Lower leg skin (tissue), 4 donors: ENCODE measurements around the gene CRHR2. TPM values are rescaled to one million over a fixed set of nuclear protein-coding genes. Genes with fewer than 3 reads are reported as not detected.
A peak's percentile ranks its signal among the peaks of the same experiment; 100 is the strongest.

ENCODE experiments used
- DNase-seq, 2 donors: peaks; one replicate each; pipeline ENCODE4 v3.0.0-alpha.2; 2019; ENCODE audit warnings: low spot score in 2 of 2
- H3K4me3 ChIP-seq: fragments of 200-600 bp; sonication (generic); 2 replicates; pipeline ENCODE4 v1.5.1; 2017; ENCODE audit warnings: mild to moderate bottlenecking, low read depth; ENCODE audit not compliant: poor library complexity, severe bottlenecking
- POLR2A ChIP-seq, 2 donors: fragments of 450-650 bp; IDR thresholded peaks; one replicate each; pipeline ENCODE4 v1.6.1; 2016 to 2017; ENCODE audit warnings: antibody characterized with exemption in 2 of 2, mild to moderate bottlenecking in 1 of 2, moderate library complexity in 1 of 2
- WGBS, 2 donors: methylation state at CpG; one replicate each; pipeline ENCODE4 v1.1.5; 2018; 5-methylcytosine and 5-hydroxymethylcytosine counted together
- intact Hi-C: fragments of 100-400 bp; cut with DNase I; formaldehyde crosslinking; loops from one replicate; pipeline ENCODE4 v1.15.0; 2023; ENCODE audit warnings: low total_unique reads
- total RNA-seq, 4 donors: library from RNA; depleted of rRNA; stranded (reverse); fragments of >200 nt; gene quantifications; one replicate each; pipeline ENCODE4 v1.1.0, GENCODE V29; 2016
- TF ChIP-seq, protein P1 (sequence below), 3 donors: fragments of 450-650 bp; IDR thresholded peaks; one replicate each; pipeline ENCODE4 v1.5.1; 2016; ENCODE audit warnings: antibody characterized with exemption in 3 of 3, mild to moderate bottlenecking in 3 of 3, moderate library complexity in 2 of 3

The CRHR2 gene
- total RNA-seq, 4 donors from 2014 or later: 0.45 TPM; not detected in 3

DNA sequence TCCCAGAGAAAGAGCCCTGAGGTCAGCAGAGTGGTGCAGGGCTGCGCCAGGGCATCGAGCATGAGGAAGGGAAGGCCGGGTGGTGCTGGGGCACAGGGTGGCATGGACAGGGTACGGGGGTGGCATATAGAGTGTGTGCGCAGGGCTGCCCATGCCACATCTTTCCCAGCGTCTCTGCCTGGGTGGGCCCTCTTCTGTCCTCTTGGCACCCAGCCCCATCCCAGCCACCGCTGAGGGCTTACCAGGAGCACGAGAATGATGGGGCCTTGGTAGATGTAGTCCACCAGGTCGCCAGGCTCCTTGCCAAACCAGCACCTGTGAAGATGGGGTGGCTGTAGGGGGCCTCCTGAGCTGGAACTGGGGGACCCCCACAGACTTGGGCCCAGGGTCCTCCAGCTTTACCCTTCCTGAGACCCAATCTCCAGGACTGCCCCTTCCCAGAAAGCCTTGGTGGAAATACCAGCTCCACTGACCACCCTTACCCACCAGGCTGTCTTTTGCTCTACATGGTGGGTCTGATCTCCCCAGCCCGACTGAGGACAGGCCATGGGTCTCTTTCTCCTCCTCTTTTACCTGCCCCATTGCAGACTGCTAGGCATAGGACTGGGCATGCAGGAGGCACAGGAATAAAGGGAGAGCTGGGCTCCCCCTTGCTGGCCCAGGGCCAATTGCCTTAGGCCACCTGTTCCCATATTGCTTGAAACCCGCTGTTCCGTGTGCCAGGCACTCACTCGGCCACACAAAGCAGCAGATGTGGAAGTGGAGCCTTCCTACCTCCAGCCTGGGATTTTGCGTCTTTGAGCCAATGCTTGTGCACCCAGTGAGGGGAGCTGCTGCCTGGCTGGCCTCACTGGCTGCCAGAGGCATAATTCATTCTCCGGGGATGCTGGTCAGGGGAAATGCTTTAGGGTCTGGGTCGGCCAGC lies 21.7 kb downstream of the CRHR2 start:
- intact Hi-C loops: no loop called here
- TF ChIP-seq, protein P1, sequence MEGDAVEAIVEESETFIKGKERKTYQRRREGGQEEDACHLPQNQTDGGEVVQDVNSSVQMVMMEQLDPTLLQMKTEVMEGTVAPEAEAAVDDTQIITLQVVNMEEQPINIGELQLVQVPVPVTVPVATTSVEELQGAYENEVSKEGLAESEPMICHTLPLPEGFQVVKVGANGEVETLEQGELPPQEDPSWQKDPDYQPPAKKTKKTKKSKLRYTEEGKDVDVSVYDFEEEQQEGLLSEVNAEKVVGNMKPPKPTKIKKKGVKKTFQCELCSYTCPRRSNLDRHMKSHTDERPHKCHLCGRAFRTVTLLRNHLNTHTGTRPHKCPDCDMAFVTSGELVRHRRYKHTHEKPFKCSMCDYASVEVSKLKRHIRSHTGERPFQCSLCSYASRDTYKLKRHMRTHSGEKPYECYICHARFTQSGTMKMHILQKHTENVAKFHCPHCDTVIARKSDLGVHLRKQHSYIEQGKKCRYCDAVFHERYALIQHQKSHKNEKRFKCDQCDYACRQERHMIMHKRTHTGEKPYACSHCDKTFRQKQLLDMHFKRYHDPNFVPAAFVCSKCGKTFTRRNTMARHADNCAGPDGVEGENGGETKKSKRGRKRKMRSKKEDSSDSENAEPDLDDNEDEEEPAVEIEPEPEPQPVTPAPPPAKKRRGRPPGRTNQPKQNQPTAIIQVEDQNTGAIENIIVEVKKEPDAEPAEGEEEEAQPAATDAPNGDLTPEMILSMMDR (IDR thresholded peaks at IDR 0.05): no peak
- TF ChIP-seq POLR2A (IDR thresholded peaks at IDR 0.05): no peak
- no peak overlapping the region for H3K4me3 ChIP-seq
- DNase-seq: no peak
- WGBS, 2 donors: 63 to 66% methylated on average over 11 to 13 of the region's 16 CpGs

DNA sequence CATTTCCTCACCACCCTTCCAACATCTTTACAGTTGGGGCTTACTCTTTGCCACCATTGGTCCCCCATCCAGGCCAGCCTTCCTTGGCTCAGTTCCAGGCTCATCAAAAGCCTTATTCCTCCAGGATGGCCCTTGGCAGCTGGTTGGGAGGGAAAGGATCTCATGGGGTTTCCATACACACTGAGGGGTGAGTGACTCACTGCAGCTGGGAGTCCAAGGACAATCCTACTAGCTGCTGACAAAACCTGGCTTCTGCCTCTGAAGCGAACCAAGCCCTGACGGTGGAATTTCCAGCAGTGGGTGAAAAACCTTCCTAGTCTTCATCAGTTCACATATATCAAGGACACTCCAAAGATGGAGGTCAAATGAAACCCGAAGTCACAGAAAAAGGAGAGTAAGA lies 22.9 kb downstream of the CRHR2 start:
- no peak for DNase-seq
- intact Hi-C loops: no loop called here
- H3K4me3 ChIP-seq: no peak overlapping the region
- WGBS, 2 donors: 74 to 76% methylated on average over 3 of the region's 3 CpGs
- TF ChIP-seq POLR2A (IDR thresholded peaks at IDR 0.05): no peak
- TF ChIP-seq, protein P1 (IDR thresholded peaks at IDR 0.05): no peak

DNA sequence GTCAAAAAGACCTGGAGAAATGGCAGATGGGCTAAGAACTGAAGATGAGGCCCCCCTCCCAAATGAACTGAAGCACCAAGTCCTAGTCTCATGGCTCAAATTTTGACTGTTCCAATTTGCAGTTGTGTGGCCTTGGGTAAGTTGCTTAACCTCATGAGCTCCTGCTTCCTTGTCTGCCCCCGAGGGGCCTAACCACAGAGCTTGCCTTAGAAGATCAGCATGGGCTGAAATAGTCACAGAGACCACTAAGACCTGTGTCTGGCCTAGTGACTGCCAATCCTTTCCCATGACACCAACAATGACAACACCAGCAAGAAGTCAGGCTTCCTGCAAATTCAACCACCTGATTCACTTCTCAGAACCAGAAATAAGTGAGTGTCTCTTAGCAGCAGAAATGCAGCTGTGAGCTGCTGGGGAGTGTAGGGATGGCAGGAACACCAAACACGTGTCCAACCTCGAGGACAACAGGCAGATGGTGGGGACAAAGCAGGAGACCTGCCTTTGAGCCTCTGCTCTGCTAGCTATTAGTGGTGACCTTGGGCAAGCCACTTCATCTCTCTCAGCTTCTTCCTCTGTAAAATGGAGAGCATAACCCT lies 23.7 kb downstream of the CRHR2 start:
- TF ChIP-seq, protein P1 (IDR thresholded peaks at IDR 0.05): no peak
- TF ChIP-seq POLR2A (IDR thresholded peaks at IDR 0.05): no peak
- 70 to 78% methylated on average over 3 of the region's 3 CpGs for WGBS, 2 donors
- DNase-seq: no peak
- intact Hi-C loops: no loop called here
- H3K4me3 ChIP-seq: no peak overlapping the region

DNA sequence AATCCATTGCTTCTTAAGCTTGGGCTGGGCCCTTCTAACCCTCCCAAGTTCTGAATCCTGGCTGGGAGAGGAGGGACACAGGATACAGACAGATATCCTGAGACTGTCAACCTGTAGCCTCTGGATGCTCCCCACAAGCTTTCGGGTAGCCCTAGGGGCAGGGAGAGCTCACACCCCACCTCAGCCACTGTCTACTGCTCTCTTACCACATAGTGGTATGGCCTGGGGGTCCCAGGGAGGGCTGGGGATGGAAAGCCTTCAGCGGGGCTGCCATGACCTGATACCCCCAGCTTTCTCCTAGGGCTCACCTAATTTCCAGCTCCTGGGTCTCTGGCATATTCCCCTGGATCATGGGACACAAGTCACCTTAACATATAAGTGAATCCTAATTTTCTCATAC lies 25.1 kb downstream of the CRHR2 start:
- DNase-seq: peak in 1 of 2 donors; percentile 45
- no peak for TF ChIP-seq POLR2A (IDR thresholded peaks at IDR 0.05)
- TF ChIP-seq, protein P1 (IDR thresholded peaks at IDR 0.05): no peak
- WGBS, 2 donors: 67 to 96% methylated on average over 2 of the region's 2 CpGs
- no peak overlapping the region for H3K4me3 ChIP-seq
- intact Hi-C loops: no loop called here

DNA sequence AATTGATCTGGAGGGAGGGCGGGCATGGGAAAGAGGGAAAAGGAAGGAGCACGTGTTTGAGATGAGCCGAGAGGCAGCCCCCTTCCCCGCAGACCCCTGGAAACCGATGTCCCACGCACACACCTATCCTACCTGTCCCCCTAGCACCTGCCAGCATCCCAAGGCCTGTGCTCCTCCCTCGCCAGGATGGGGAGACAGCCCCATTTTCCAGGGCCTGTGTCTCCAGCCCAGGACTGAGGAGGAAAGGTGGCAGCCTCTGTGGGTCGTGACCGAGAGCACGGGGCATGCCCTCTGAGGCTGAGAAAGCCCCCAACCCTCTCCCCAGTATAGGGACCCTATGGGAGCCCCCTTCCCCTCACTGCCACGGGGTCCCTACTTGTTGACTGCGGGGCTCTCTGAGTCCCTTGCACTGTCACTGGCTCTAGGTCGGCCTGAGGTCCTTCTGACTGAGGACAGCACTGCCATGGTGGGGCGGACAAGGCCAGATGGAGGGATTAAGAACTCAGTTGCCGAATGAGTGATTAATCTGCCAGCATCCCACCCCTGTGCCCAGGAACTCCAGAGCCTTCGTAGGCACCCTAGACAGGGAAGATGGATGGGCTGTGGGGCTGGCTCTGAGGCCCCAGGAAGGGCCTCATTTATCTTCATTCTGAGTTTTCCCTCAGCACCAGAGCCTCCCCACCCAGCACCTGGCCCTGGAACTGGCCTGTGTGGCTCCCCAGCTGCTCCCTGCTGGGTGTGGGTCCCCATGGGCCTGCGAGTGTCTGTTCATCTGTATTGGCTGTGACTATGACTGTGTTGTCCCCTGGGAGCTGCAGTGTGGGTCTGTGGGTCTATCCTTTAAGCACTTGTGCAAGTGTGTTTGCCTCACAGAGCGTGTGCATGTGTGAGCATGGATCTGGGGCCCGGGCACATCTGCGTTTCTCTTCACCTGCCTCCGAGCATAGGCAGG lies 26.0 kb downstream of the CRHR2 start:
- WGBS, 2 donors: 80 to 81% methylated on average over 19 to 21 of the region's 21 CpGs
- H3K4me3 ChIP-seq: no peak overlapping the region
- intact Hi-C loops: no loop called here
- TF ChIP-seq, protein P1 (IDR thresholded peaks at IDR 0.05): no peak
- TF ChIP-seq POLR2A (IDR thresholded peaks at IDR 0.05): no peak
- DNase-seq: peak in 1 of 2 donors; percentile 78
